Measurements from ENCODE around the gene CIROP. TPM values are rescaled to one million over a fixed set of nuclear protein-coding genes. Genes with fewer than 3 reads are reported as not detected.

Gene CIROP
- total and polyA plus RNA-seq, 3 experiments from 2014 or later: not detected

- Histone ChIP-seq H3K27me3 (ENCODE audit: insufficient read depth, low read length, poor library complexity, severe bottlenecking) (no peaks in the 10 kb centered on the region), H3K4me1 (ENCODE audit: insufficient read depth, low read length) (peaks cover 28% of the 10 kb centered on the region), H3K9me3 (ENCODE audit: low read length) (no peaks in the 10 kb centered on the region), H3K27ac (ENCODE audit: low read depth, low read length) (peak overlapping the region; percentile 76), H3K4me3 (ENCODE audit: low read length) (peak overlapping the region; percentile 94), H3K36me3 (ENCODE audit: insufficient read depth, low read length) (peaks cover 34% of the 10 kb centered on the region)
- peak overlapping the region; percentile 75 to 97 (median 96) for H3K27ac Mint-ChIP-seq
- peak overlapping the region; percentile 83 to 96 (median 94) for H3K4me3 Mint-ChIP-seq
- peak; percentile 62 to 82 (median 67) for DNase-seq
- ChIA-PET POLR2A (interaction anchor here (0.8 to 1.3 kb wide), 5 partner anchors 9 to 64 kb away, joined by 3 to 9 read pairs (median 3); partner anchors contain the start of genes ACIN1 and C14orf119), CTCF (interaction anchor here (1.1 to 3.5 kb wide), 8 partner anchors 10 to 137 kb away, joined by 3 to 21 read pairs (median 6); partner anchors contain the start of genes ACIN1, AJUBA, C14orf119 and CDH24)
- peaks cover 34 to 45% (median 41%) of the 10 kb centered on the region in 3 donors for H3K4me1 Mint-ChIP-seq
- H3K36me3 Mint-ChIP-seq: peaks cover 3 to 79% (median 11%) of the 10 kb centered on the region in 3 donors
- H3K9me3 Mint-ChIP-seq: no peaks in the 10 kb centered on the region
- H3K27me3 Mint-ChIP-seq: no peaks in the 10 kb centered on the region
Observed at GRCh38 chr14:23071244-23071920, 33.4 kb downstream of the CIROP start.

GRCh38 chr14:23070262-23071129, 34.3 kb downstream of the CIROP start:
- DNase-seq: no peak
- peaks cover 3 to 79% (median 9%) of the 10 kb centered on the region in 3 donors for H3K36me3 Mint-ChIP-seq
- Histone ChIP-seq H3K4me1 (ENCODE audit: insufficient read depth, low read length) (peaks cover 28% of the 10 kb centered on the region), H3K9me3 (ENCODE audit: low read length) (no peaks in the 10 kb centered on the region), H3K27me3 (ENCODE audit: insufficient read depth, low read length, poor library complexity, severe bottlenecking) (no peaks in the 10 kb centered on the region), H3K27ac (ENCODE audit: low read depth, low read length) (peak overlapping the region; percentile 76), H3K4me3 (ENCODE audit: low read length) (peak overlapping the region; percentile 94), H3K36me3 (ENCODE audit: insufficient read depth, low read length) (peaks cover 35% of the 10 kb centered on the region)
- ChIA-PET CTCF (interaction anchor here (0.9 to 3.5 kb wide), 8 partner anchors 12 to 136 kb away, joined by 3 to 21 read pairs (median 6); partner anchors contain the start of genes ACIN1, AJUBA, C14orf119 and CDH24), POLR2A (interaction anchor here (0.7 to 1.1 kb wide), 3 partner anchors 22 to 25 kb away, joined by 3 to 9 read pairs (median 3); partner anchors contain the start of genes ACIN1 and C14orf119)
- peak overlapping the region; percentile 75 to 97 (median 96) for H3K27ac Mint-ChIP-seq
- H3K9me3 Mint-ChIP-seq: no peaks in the 10 kb centered on the region
- H3K4me1 Mint-ChIP-seq: peaks cover 37 to 50% (median 41%) of the 10 kb centered on the region in 3 donors
- H3K4me3 Mint-ChIP-seq: peak overlapping the region; percentile 83 to 96 (median 94)
- no peaks in the 10 kb centered on the region for H3K27me3 Mint-ChIP-seq

- CTCF ChIA-PET: interaction anchor here (0.7 to 21.2 kb wide), 31 partner anchors 9 to 506 kb away, joined by 3 to 732 read pairs (median 5); partner anchors contain the start of genes ACIN1, AJUBA, C14orf119 and CDH24
- Mint-ChIP-seq H3K9me3 (no peaks in the 10 kb centered on the region), H3K27me3 (no peaks in the 10 kb centered on the region), H3K27ac (peak overlapping the region in 5 of 8 donors; percentile 49 to 89 (median 70)), H3K36me3 (peaks cover 0 to 77% (median 5%) of the 10 kb centered on the region in 3 donors), H3K4me1 (peaks cover 37 to 50% (median 41%) of the 10 kb centered on the region in 3 donors), H3K4me3 (no peak overlapping the region)
- POLR2A ChIA-PET: interaction anchor here (1.6 to 1.8 kb wide), 2 partner anchors 11 to 25 kb away, joined by 6 to 8 read pairs; partner anchors contain the start of genes ACIN1 and C14orf119
- Histone ChIP-seq H3K9me3 (ENCODE audit: low read length) (no peaks in the 10 kb centered on the region), H3K4me1 (ENCODE audit: insufficient read depth, low read length) (peaks cover 28% of the 10 kb centered on the region), H3K27me3 (ENCODE audit: insufficient read depth, low read length, poor library complexity, severe bottlenecking) (no peaks in the 10 kb centered on the region), H3K27ac (ENCODE audit: low read depth, low read length) (no peak overlapping the region), H3K4me3 (ENCODE audit: low read length) (no peak overlapping the region), H3K36me3 (ENCODE audit: insufficient read depth, low read length) (peaks cover 31% of the 10 kb centered on the region)
- DNase-seq: no peak
Observed at GRCh38 chr14:23069413-23069806, 35.4 kb downstream of the CIROP start.

- Mint-ChIP-seq H3K27ac (peak overlapping the region; percentile 4 to 96 (median 72)), H3K27me3 (no peaks in the 10 kb centered on the region), H3K36me3 (peaks cover 0 to 78% (median 7%) of the 10 kb centered on the region in 3 donors), H3K4me1 (peaks cover 37 to 50% (median 41%) of the 10 kb centered on the region in 3 donors), H3K9me3 (no peaks in the 10 kb centered on the region), H3K4me3 (peak overlapping the region in 6 of 7 donors; percentile 10 to 72 (median 48))
- peak; percentile 49 to 79 (median 72) for DNase-seq
- no peak overlapping the region for H3K27ac ChIP-seq (ENCODE audit: low read depth, low read length)
- peaks cover 28% of the 10 kb centered on the region for H3K4me1 ChIP-seq (ENCODE audit: insufficient read depth, low read length)
- ChIA-PET POLR2A (interaction anchor here (1.6 to 1.8 kb wide), 2 partner anchors 10 to 26 kb away, joined by 6 to 8 read pairs; partner anchors contain the start of genes ACIN1 and C14orf119), CTCF (interaction anchor here (0.6 to 21.2 kb wide), 42 partner anchors 9 to 505 kb away, joined by 3 to 732 read pairs (median 4); partner anchors contain the start of genes ACIN1, AJUBA, C14orf119 and CDH24)
- peaks cover 36% of the 10 kb centered on the region for H3K36me3 ChIP-seq (ENCODE audit: insufficient read depth, low read length)
- no peak overlapping the region for H3K4me3 ChIP-seq (ENCODE audit: low read length)
- no peaks in the 10 kb centered on the region for H3K9me3 ChIP-seq (ENCODE audit: low read length)
- H3K27me3 ChIP-seq (ENCODE audit: insufficient read depth, low read length, poor library complexity, severe bottlenecking): no peaks in the 10 kb centered on the region
Observed at GRCh38 chr14:23068789-23069412, 35.9 kb downstream of the CIROP start.

- Histone ChIP-seq H3K27me3 (ENCODE audit: insufficient read depth, low read length, poor library complexity, severe bottlenecking) (no peaks in the 10 kb centered on the region), H3K4me3 (ENCODE audit: low read length) (no peak overlapping the region), H3K4me1 (ENCODE audit: insufficient read depth, low read length) (peaks cover 28% of the 10 kb centered on the region), H3K9me3 (ENCODE audit: low read length) (no peaks in the 10 kb centered on the region), H3K27ac (ENCODE audit: low read depth, low read length) (no peak overlapping the region), H3K36me3 (ENCODE audit: insufficient read depth, low read length) (peaks cover 44% of the 10 kb centered on the region)
- peak overlapping the region in 5 of 8 donors; percentile 60 to 96 (median 73) for H3K27ac Mint-ChIP-seq
- peaks cover 3 to 80% (median 10%) of the 10 kb centered on the region in 3 donors for H3K36me3 Mint-ChIP-seq
- POLR2A ChIA-PET: interaction anchor here (1.6 to 1.8 kb wide), 2 partner anchors 9 to 27 kb away, joined by 6 to 8 read pairs; partner anchors contain the start of genes ACIN1 and C14orf119
- CTCF ChIA-PET: interaction anchor here (0.6 to 21.2 kb wide), 41 partner anchors 10 to 504 kb away, joined by 3 to 732 read pairs (median 4); partner anchors contain the start of genes ACIN1, AJUBA, C14orf119 and CDH24
- no peak overlapping the region for H3K4me3 Mint-ChIP-seq
- H3K27me3 Mint-ChIP-seq: no peaks in the 10 kb centered on the region
- H3K4me1 Mint-ChIP-seq: peaks cover 37 to 50% (median 41%) of the 10 kb centered on the region in 3 donors
- H3K9me3 Mint-ChIP-seq: no peaks in the 10 kb centered on the region
- no peak for DNase-seq
Observed at GRCh38 chr14:23067847-23068788, 36.7 kb downstream of the CIROP start.

- H3K27ac ChIP-seq (ENCODE audit: low read depth, low read length): no peak overlapping the region
- POLR2A ChIA-PET: interaction anchor here (1.8 kb wide), 1 partner anchor 8 kb away, joined by 6 read pairs; no protein-coding TSS in a partner anchor
Observed at GRCh38 chr14:23066855-23067744, 37.7 kb downstream of the CIROP start.

More at GRCh38 chr14:23066855-23067744, 37.7 kb downstream of the CIROP start:
- Mint-ChIP-seq H3K9me3 (no peaks in the 10 kb centered on the region), H3K4me1 (peaks cover 33 to 46% (median 33%) of the 10 kb centered on the region in 3 donors), H3K27ac (peak overlapping the region in 2 of 8 donors; percentile 23 to 60), H3K4me3 (no peak overlapping the region), H3K36me3 (peaks cover 3 to 80% (median 14%) of the 10 kb centered on the region in 3 donors), H3K27me3 (no peaks in the 10 kb centered on the region)
- no peak for DNase-seq
- Histone ChIP-seq H3K4me3 (ENCODE audit: low read length) (no peak overlapping the region), H3K9me3 (ENCODE audit: low read length) (no peaks in the 10 kb centered on the region), H3K4me1 (ENCODE audit: insufficient read depth, low read length) (peaks cover 28% of the 10 kb centered on the region), H3K27me3 (ENCODE audit: insufficient read depth, low read length, poor library complexity, severe bottlenecking) (no peaks in the 10 kb centered on the region), H3K36me3 (ENCODE audit: insufficient read depth, low read length) (peaks cover 54% of the 10 kb centered on the region)
- CTCF ChIA-PET: interaction anchor here (1.9 to 21.2 kb wide), 4 partner anchors 9 to 120 kb away, joined by 7 to 732 read pairs (median 42); partner anchors contain the start of genes AJUBA and CDH24

Data from CD8-positive, alpha-beta memory T cell (primary cell).